IMR-90 (cell line): ENCODE data around the gene ZNF41. TPM values are rescaled to one million over a fixed set of nuclear protein-coding genes. Genes with fewer than 3 reads are reported as not detected.

Experiments used
- ATAC-seq: fragments of 200-7000 bp; cut with Tn5 transposase; 2 replicates; pipeline ENCODE4 v1.9.1; 2020; ENCODE audit warnings: low read depth, mild to moderate bottlenecking, moderate library complexity
- BruUV-seq: library from RNA; stranded (reverse); fragments of 400-500 nt; replicated peaks from 2 replicates; lab custom pipeline; 2021; lab: Mats Ljungman, UMichigan
- CTCF ChIA-PET: fragments of 300-600 bp; formaldehyde crosslinking; extraction: SDS; loops from one replicate; lab custom pipeline; 2021; ENCODE audit warnings: antibody characterized with exemption; lab: Yijun Ruan, JAX
- POLR2A ChIA-PET: fragments of 300-600 bp; sonication (Branson Sonifier 250); formaldehyde crosslinking; loops from one replicate; lab custom pipeline; 2022; ENCODE audit warnings: antibody characterized with exemption; ENCODE audit not compliant: unreplicated experiment; lab: Charles Lee
- DNase-seq: peaks from one replicate; pipeline ENCODE4 v3.0.0; 2013
- H2AFZ ChIP-seq: replicated peaks from 2 replicates; pipeline ENCODE3; 2013; ENCODE audit warnings: low read length, mild to moderate bottlenecking; ENCODE audit not compliant: poor library complexity
- H2AK5ac ChIP-seq: 2 replicates; pipeline ENCODE4 v1.6.1; 2013; ENCODE audit warnings: low read depth, low read length, inconsistent platforms
- H2AK9ac ChIP-seq: replicated peaks from 2 replicates; pipeline ENCODE3; 2013; ENCODE audit warnings: mild to moderate bottlenecking, low read depth, low read length, moderate library complexity; ENCODE audit not compliant: poor library complexity
- H2BK120ac ChIP-seq: 2 replicates; pipeline ENCODE4 v1.6.1; 2013; ENCODE audit warnings: low read depth, low read length, inconsistent platforms
- H2BK15ac ChIP-seq: 3 replicates; pipeline ENCODE4 v1.6.1; 2013; ENCODE audit warnings: low read depth, low read length, inconsistent platforms
- H2BK20ac ChIP-seq: 2 replicates; pipeline ENCODE4 v1.6.1; 2013; ENCODE audit warnings: low read depth, mild to moderate bottlenecking, inconsistent platforms, low read length, moderate library complexity
- H2BK5ac ChIP-seq: 2 replicates; pipeline ENCODE4 v1.6.1; 2013; ENCODE audit warnings: mild to moderate bottlenecking, low read depth, low read length, inconsistent platforms; ENCODE audit not compliant: poor library complexity, severe bottlenecking
- H3K14ac ChIP-seq: replicated peaks from 2 replicates; pipeline ENCODE4 v1.6.1; 2013; ENCODE audit warnings: low read depth, low read length, inconsistent platforms
- H3K18ac ChIP-seq: 2 replicates; pipeline ENCODE4 v1.6.1; 2013; ENCODE audit warnings: low read depth, low read length, control low read depth
- H3K23ac ChIP-seq: 2 replicates; pipeline ENCODE4 v1.6.1; 2013; ENCODE audit warnings: low read depth, low read length, inconsistent platforms
- H3K27ac ChIP-seq: 2 replicates; pipeline ENCODE4 v1.5.1; 2013; ENCODE audit warnings: mild to moderate bottlenecking, control low read depth, low read length; ENCODE audit not compliant: insufficient read depth
- H3K27me3 ChIP-seq: 2 replicates; pipeline ENCODE4 v1.6.1; 2013; ENCODE audit warnings: low read length; ENCODE audit not compliant: control insufficient read depth, insufficient read depth
- H3K36me3 ChIP-seq: 2 replicates; pipeline ENCODE4 v1.6.1; 2013; ENCODE audit warnings: low read length, mixed read lengths; ENCODE audit not compliant: control insufficient read depth, insufficient read depth
- H3K4ac ChIP-seq: 2 replicates; pipeline ENCODE4 v1.6.1; 2013; ENCODE audit warnings: low read depth, low read length, inconsistent platforms
- H3K4me1 ChIP-seq: 2 replicates; pipeline ENCODE4 v1.6.1; 2013; ENCODE audit warnings: low read length, mixed read lengths; ENCODE audit not compliant: control insufficient read depth, insufficient read depth
- H3K4me2 ChIP-seq: 2 replicates; pipeline ENCODE4 v1.6.1; 2013; ENCODE audit warnings: low read depth, mild to moderate bottlenecking, control low read depth, low read length, moderate library complexity
- H3K4me3 ChIP-seq: 2 replicates; pipeline ENCODE4 v1.5.1; 2013; ENCODE audit warnings: low read depth, mild to moderate bottlenecking, control low read depth, low read length, moderate library complexity; ENCODE audit not compliant: insufficient read depth
- H3K56ac ChIP-seq: 2 replicates; pipeline ENCODE4 v1.6.1; 2013; ENCODE audit warnings: low read length, inconsistent platforms; ENCODE audit not compliant: insufficient read depth; ENCODE audit errors: extremely low read depth
- H3K79me1 ChIP-seq, 2 experiments: 2 replicates each; pipeline ENCODE4 v1.6.1; 2013; ENCODE audit warnings: low read length in 2 of 2, inconsistent platforms in 1 of 2, low read depth in 1 of 2
- H3K9ac ChIP-seq: 2 replicates; pipeline ENCODE4 v1.6.1; 2013; ENCODE audit warnings: low read depth, low read length, control low read depth
- H3K9me1 ChIP-seq: 2 replicates; pipeline ENCODE4 v1.6.1; 2013; ENCODE audit warnings: low read length, inconsistent platforms; ENCODE audit not compliant: insufficient read depth
- H3K9me3 ChIP-seq: 2 replicates; pipeline ENCODE4 v1.6.1; 2013; ENCODE audit warnings: low read length; ENCODE audit not compliant: control insufficient read depth, insufficient read depth
- H4K20me1 ChIP-seq: 2 replicates; pipeline ENCODE4 v1.6.1; 2013; ENCODE audit warnings: low read length, inconsistent platforms; ENCODE audit not compliant: insufficient read depth
- H4K5ac ChIP-seq: 2 replicates; pipeline ENCODE4 v1.6.1; 2013; ENCODE audit warnings: mild to moderate bottlenecking, low read depth, low read length, control low read depth
- H4K8ac ChIP-seq, 2 experiments: 2 replicates each; pipeline ENCODE4 v1.6.1; 2013; ENCODE audit warnings: low read depth in 2 of 2, low read length in 2 of 2, control low read depth in 1 of 2, inconsistent platforms in 1 of 2
- H4K91ac ChIP-seq: 2 replicates; pipeline ENCODE4 v1.6.1; 2013; ENCODE audit warnings: low read depth, low read length, inconsistent platforms; ENCODE audit not compliant: insufficient read depth
- CEBPB ChIP-seq: IDR thresholded peaks from 2 replicates; pipeline ENCODE4 v1.6.1; 2012; ENCODE audit warnings: low read depth, low read length, improper control_type of control experiment
- FOS ChIP-seq: fragments of 150-350 bp; IDR thresholded peaks from 2 replicates; pipeline ENCODE4 v1.6.1; 2016; ENCODE audit warnings: low read depth, low read length
- MAZ ChIP-seq: IDR thresholded peaks from 2 replicates; pipeline ENCODE4 v1.6.1; 2012; ENCODE audit warnings: low read depth, mild to moderate bottlenecking, low read length, improper control_type of control experiment, moderate library complexity, borderline replicate concordance
- RCOR1 ChIP-seq: IDR thresholded peaks from 2 replicates; pipeline ENCODE4 v1.6.1; 2012; ENCODE audit warnings: mild to moderate bottlenecking, low read length, improper control_type of control experiment; ENCODE audit not compliant: insufficient replicate concordance
- SMC3 ChIP-seq: fragments of 150-350 bp; IDR thresholded peaks from 2 replicates; pipeline ENCODE4 v1.6.1; 2016; ENCODE audit warnings: low read depth, mild to moderate bottlenecking, antibody characterized with exemption, low read length, moderate library complexity
- USF2 ChIP-seq: fragments of 150-350 bp; IDR thresholded peaks from 2 replicates; pipeline ENCODE4 v1.6.1; 2017; ENCODE audit warnings: mild to moderate bottlenecking, antibody characterized with exemption, low read length, low read depth
- WGBS, 2 experiments: methylation state at CpG; one replicate each; pipeline versions ENCODE4 v1.1.5 to v1.1.7; 2013; ENCODE audit warnings: missing lambda C conversion rate in 2 of 2; ENCODE audit not compliant: insufficient read length in 1 of 2; ENCODE audit errors: extremely low coverage in 2 of 2; 5-methylcytosine and 5-hydroxymethylcytosine counted together
- dilution Hi-C: fragments of 300-500 bp; cut with HindIII; formaldehyde crosslinking; loops from one replicate; pipeline ENCODE4 v1.14.3; 2018; ENCODE audit warnings: low sequenced_read_pairs; ENCODE audit not compliant: unreplicated experiment
- in situ Hi-C: fragments of 300-500 bp; cut with MboI; formaldehyde crosslinking; loops from 3 replicates; pipeline ENCODE4 v1.14.3; 2019; ENCODE audit warnings: low sequenced_read_pairs, inconsistent platforms, mixed read lengths
- intact Hi-C: fragments of 100-400 bp; cut with micrococcal nuclease; formaldehyde crosslinking; loops from 2 replicates; pipeline ENCODE4 v1.10.0; 2022
- polyA plus RNA-seq, 3 experiments: library from polyadenylated mRNA; depleted of rRNA; stranded (reverse); fragments of >200 nt; gene quantifications; 2 replicates each; pipeline ENCODE4 v1.2.3, GENCODE V29; 2012; ENCODE audit warnings: low replicate concordance in 1 of 3
- total RNA-seq: library from RNA; depleted of rRNA; stranded (reverse); fragments of >200 nt; gene quantifications from 2 replicates; pipeline ENCODE4 v1.2.3, GENCODE V29; 2012

The ZNF41 gene
- total and polyA plus RNA-seq, 2 of the 4 experiments (the other 2 are of a cell fraction), result 2.8 to 8.1 TPM

- in situ Hi-C loops, result no loop called here
- Histone ChIP-seq H2BK5ac (no peak overlapping the region), H3K56ac (no peak overlapping the region), H2BK15ac (no peak overlapping the region), H3K27ac (no peak overlapping the region), H4K8ac (no peak overlapping the region), H3K9me1 (no peaks in the 10 kb centered on the region), H3K4me1 (no peaks in the 10 kb centered on the region), H3K4me3 (no peak overlapping the region), H3K36me3 (peaks cover 12% of the 10 kb centered on the region), H3K18ac (no peak overlapping the region), H3K14ac (no peak overlapping the region), H2AK9ac (no peak overlapping the region), H2BK20ac (no peak overlapping the region), H3K9ac (no peak overlapping the region), H4K91ac (no peak overlapping the region), H2BK120ac (no peak overlapping the region), H3K79me1 (no peaks in the 10 kb centered on the region), H4K5ac (no peak overlapping the region), H3K27me3 (no peaks in the 10 kb centered on the region), H3K23ac (no peak overlapping the region), H3K4ac (no peak overlapping the region), H2AK5ac (no peak overlapping the region), H3K9me3 (peaks cover 39% of the 10 kb centered on the region), H2AFZ (no peak overlapping the region), H4K20me1 (no peaks in the 10 kb centered on the region), H3K4me2 (no peak overlapping the region)
- no TSS peak for BruUV-seq
- no peak for DNase-seq
- WGBS, 2 experiments, result no CpG with 5 or more reads among the region's 6 CpGs
- TF ChIP-seq FOS, result no peak
- TF ChIP-seq USF2, result no peak
- no peak for TF ChIP-seq SMC3
- no peak for TF ChIP-seq CEBPB
- no peak for TF ChIP-seq RCOR1
- no peak for TF ChIP-seq MAZ
- ChIA-PET POLR2A (no interaction called here), CTCF (no interaction called here)
- ATAC-seq, result no peak
- dilution Hi-C loops, result no loop called here
- intact Hi-C loops, result no loop called here
These were observed 34.7 kb downstream of the ZNF41 start for GRCh38 chrX:47448165-47448806.
